Gastroesophageal sphincter (tissue), 3 donors: ENCODE results near the gene CDH13.

Experiments used
- EP300 ChIP-seq: sonication (generic); formaldehyde crosslinking; IDR thresholded peaks from one replicate; pipeline ENCODE4 v1.6.1; 2017; ENCODE audit warnings: antibody characterized with exemption, mild to moderate bottlenecking
- POLR2A ChIP-seq, 2 donors: fragments of 450-650 bp; IDR thresholded peaks; one replicate each; pipeline ENCODE4 v1.6.1; 2017; ENCODE audit warnings: antibody characterized with exemption in 2 of 2, mild to moderate bottlenecking in 2 of 2, moderate library complexity in 1 of 2
- TF ChIP-seq, protein P1 (sequence below), 4 experiments: fragments of 200-600 bp in 2 of 4; fragments of 450-650 bp in 2 of 4; sonication (generic) in 1 of 4; IDR thresholded peaks; one replicate each; pipeline ENCODE4 v1.5.1; 2017 to 2019; ENCODE audit warnings: antibody characterized with exemption in 4 of 4, mild to moderate bottlenecking in 2 of 4, moderate library complexity in 2 of 4

DNA sequence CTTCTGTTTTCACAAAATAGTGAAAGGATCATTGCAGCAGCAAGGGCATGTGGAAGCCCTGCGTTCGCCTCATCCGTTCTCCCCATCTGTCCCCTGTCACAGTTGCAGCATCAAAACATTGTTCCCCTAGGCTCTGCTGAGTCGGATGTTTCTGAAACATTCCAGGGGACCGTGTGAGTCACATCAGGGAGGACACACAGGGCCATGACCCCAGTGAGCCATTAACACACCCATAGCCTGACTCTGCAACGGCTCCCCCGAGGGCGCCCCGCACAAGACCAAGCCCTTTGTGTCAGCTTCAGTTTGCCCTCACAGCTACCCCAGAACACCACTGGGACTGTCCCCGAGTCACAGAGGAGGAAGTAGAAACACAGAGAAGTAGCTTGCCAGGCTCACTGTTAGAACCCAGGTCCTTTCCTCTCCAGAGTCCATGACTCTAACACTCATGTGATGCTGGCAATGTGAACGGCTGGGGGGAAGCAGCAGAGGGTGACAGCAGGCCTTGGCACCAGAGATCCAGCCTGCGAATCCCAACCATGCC lies 1117.7 kb downstream of the CDH13 start:
- TF ChIP-seq, protein P1, sequence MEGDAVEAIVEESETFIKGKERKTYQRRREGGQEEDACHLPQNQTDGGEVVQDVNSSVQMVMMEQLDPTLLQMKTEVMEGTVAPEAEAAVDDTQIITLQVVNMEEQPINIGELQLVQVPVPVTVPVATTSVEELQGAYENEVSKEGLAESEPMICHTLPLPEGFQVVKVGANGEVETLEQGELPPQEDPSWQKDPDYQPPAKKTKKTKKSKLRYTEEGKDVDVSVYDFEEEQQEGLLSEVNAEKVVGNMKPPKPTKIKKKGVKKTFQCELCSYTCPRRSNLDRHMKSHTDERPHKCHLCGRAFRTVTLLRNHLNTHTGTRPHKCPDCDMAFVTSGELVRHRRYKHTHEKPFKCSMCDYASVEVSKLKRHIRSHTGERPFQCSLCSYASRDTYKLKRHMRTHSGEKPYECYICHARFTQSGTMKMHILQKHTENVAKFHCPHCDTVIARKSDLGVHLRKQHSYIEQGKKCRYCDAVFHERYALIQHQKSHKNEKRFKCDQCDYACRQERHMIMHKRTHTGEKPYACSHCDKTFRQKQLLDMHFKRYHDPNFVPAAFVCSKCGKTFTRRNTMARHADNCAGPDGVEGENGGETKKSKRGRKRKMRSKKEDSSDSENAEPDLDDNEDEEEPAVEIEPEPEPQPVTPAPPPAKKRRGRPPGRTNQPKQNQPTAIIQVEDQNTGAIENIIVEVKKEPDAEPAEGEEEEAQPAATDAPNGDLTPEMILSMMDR (IDR thresholded peaks at IDR 0.05), result no peak
- TF ChIP-seq EP300, result no peak
- TF ChIP-seq POLR2A (IDR thresholded peaks at IDR 0.05), result no peak
